ENCODE measurements around the gene HSPA4.

Gene HSPA4

GRCh38 chr5:133056891-133057290 lies 5.1 kb downstream of the HSPA4 start:
- Histone ChIP-seq H3K9me2 (replicated peaks; ENCODE audit: insufficient read depth, low read length) (no peaks in the 10 kb centered on the region), H3K79me2 (ENCODE audit: low read length) (peaks cover 99% of the 10 kb centered on the region), H2AFZ (ENCODE audit: low read length) (no peak overlapping the region), H3K27me3 (replicated peaks; ENCODE audit: insufficient read depth, low read length) (no peaks in the 10 kb centered on the region), H3K27ac (ENCODE audit: low read length) (no peak overlapping the region), H3K36me3 (replicated peaks; ENCODE audit: insufficient read depth, low read length) (no peaks in the 10 kb centered on the region), H3F3A (ENCODE audit: insufficient read depth, low read length) (peaks cover 26% of the 10 kb centered on the region), H3K4me3 (ENCODE audit: low read length) (no peak overlapping the region), H3K4me2 (ENCODE audit: low read depth, low read length) (peak overlapping the region; percentile 69; the same call in 1 of the 2 replicates), H3K9me3 (replicated peaks; ENCODE audit: insufficient read depth, low read length) (no peaks in the 10 kb centered on the region), H3K9ac (ENCODE audit: low read length) (no peak overlapping the region), H4K20me1 (ENCODE audit: insufficient read depth, low read length) (peaks cover 10% of the 10 kb centered on the region; the same call in 1 of the 2 replicates), H3K4me1 (ENCODE audit: low read length) (peaks cover 27% of the 10 kb centered on the region)
- DNase-seq = no peak
- TF ChIP-seq EZH2 (optimal IDR thresholded peaks at IDR 0.05; ENCODE audit: low read depth, low read length) (no peak), EZH2phosphoT487 (IDR thresholded peaks at IDR 0.05; ENCODE audit: low read length) (no peak), CTCF (IDR thresholded peaks at IDR 0.05; ENCODE audit: low read length) (no peak)

- Histone ChIP-seq H3K27ac (ENCODE audit: low read length) (no peak overlapping the region), H3K9ac (ENCODE audit: low read length) (no peak overlapping the region), H3K4me2 (ENCODE audit: low read depth, low read length) (no peak overlapping the region), H3K27me3 (replicated peaks; ENCODE audit: insufficient read depth, low read length) (no peaks in the 10 kb centered on the region), H3K9me2 (replicated peaks; ENCODE audit: insufficient read depth, low read length) (no peaks in the 10 kb centered on the region), H3K36me3 (replicated peaks; ENCODE audit: insufficient read depth, low read length) (no peaks in the 10 kb centered on the region), H3K9me3 (replicated peaks; ENCODE audit: insufficient read depth, low read length) (no peaks in the 10 kb centered on the region), H3K4me1 (ENCODE audit: low read length) (peaks cover 21% of the 10 kb centered on the region), H3F3A (ENCODE audit: insufficient read depth, low read length) (peaks cover 36% of the 10 kb centered on the region), H2AFZ (ENCODE audit: low read length) (no peak overlapping the region), H3K79me2 (ENCODE audit: low read length) (peaks cover 97% of the 10 kb centered on the region), H3K4me3 (ENCODE audit: low read length) (no peak overlapping the region), H4K20me1 (ENCODE audit: insufficient read depth, low read length) (peaks cover 10% of the 10 kb centered on the region)
- no peak for TF ChIP-seq EZH2phosphoT487 (IDR thresholded peaks at IDR 0.05; ENCODE audit: low read length)
- TF ChIP-seq EZH2 (optimal IDR thresholded peaks at IDR 0.05; ENCODE audit: low read depth, low read length) = no peak
- no peak for TF ChIP-seq CTCF (IDR thresholded peaks at IDR 0.05; ENCODE audit: low read length)
- DNase-seq = no peak
Observed at GRCh38 chr5:133059621-133060020, 7.8 kb downstream of the HSPA4 start.

DNA sequence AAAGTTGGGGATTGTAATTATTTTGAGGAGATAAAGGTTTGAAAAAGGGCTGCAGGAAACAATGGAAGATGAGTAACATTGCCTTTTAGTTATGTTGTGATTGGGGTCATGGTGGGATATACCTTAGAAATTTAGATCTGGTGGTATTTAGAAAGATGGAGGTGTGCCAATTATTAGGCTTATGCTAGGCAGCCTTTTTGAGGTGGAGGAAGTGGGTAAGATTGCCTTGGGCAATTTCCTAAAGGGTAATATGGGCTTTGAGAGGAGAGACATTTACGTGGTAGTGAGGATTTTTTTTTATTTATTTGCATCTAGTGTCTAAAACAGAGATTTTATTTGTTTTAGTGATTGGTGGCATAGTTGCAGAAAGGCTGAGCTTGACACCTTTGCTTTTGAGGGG lies 10.5 kb downstream of the HSPA4 start:
- Histone ChIP-seq H3K36me3 (replicated peaks; ENCODE audit: insufficient read depth, low read length) (no peaks in the 10 kb centered on the region), H3K4me1 (ENCODE audit: low read length) (peaks cover 10% of the 10 kb centered on the region), H3K27me3 (replicated peaks; ENCODE audit: insufficient read depth, low read length) (no peaks in the 10 kb centered on the region), H3K79me2 (ENCODE audit: low read length) (peaks cover 96% of the 10 kb centered on the region), H3K9me2 (replicated peaks; ENCODE audit: insufficient read depth, low read length) (no peaks in the 10 kb centered on the region), H3K27ac (ENCODE audit: low read length) (peak overlapping the region; percentile 31; the same call in 1 of the 2 replicates), H3K9me3 (replicated peaks; ENCODE audit: insufficient read depth, low read length) (no peaks in the 10 kb centered on the region), H2AFZ (ENCODE audit: low read length) (no peak overlapping the region), H3F3A (ENCODE audit: insufficient read depth, low read length) (peaks cover 29% of the 10 kb centered on the region), H3K4me2 (ENCODE audit: low read depth, low read length) (no peak overlapping the region), H3K9ac (ENCODE audit: low read length) (no peak overlapping the region), H4K20me1 (ENCODE audit: insufficient read depth, low read length) (peaks cover 7% of the 10 kb centered on the region; the same call in 1 of the 2 replicates), H3K4me3 (ENCODE audit: low read length) (no peak overlapping the region)
- DNase-seq = no peak
- TF ChIP-seq EZH2phosphoT487 (IDR thresholded peaks at IDR 0.05; ENCODE audit: low read length) (no peak), EZH2 (optimal IDR thresholded peaks at IDR 0.05; ENCODE audit: low read depth, low read length) (no peak), CTCF (IDR thresholded peaks at IDR 0.05; ENCODE audit: low read length) (no peak)

Data from MM.1S (cell line).